Smooth muscle cell (in vitro differentiated cells): Measurements from ENCODE around the gene SH3GL1. TPM values are rescaled to one million over a fixed set of nuclear protein-coding genes. Genes with fewer than 3 reads are reported as not detected.
"Not testable (repeated sequence)": the region's sequence is repeated elsewhere in the genome, so short reads cannot be mapped to it uniquely, and the experiment has no call there.

Source experiments
- DNase-seq: peaks from one replicate; lab custom pipeline; 2025; ENCODE audit not compliant: unreplicated experiment; lab: John Stamatoyannopoulos, UW
- H2AFZ ChIP-seq: fragments of 200-600 bp; sonication (generic); 2 replicates; pipeline ENCODE4 v1.6.0; 2016; ENCODE audit warnings: antibody characterized with exemption, low read depth, mild to moderate bottlenecking
- H3F3A ChIP-seq: fragments of 200-600 bp; sonication (generic); 2 replicates; pipeline ENCODE4 v1.6.0; 2017; ENCODE audit warnings: antibody characterized with exemption, low read depth
- H3K27ac ChIP-seq: fragments of 200-600 bp; sonication (generic); 2 replicates; pipeline ENCODE4 v1.5.1; 2016; ENCODE audit warnings: low read depth, mild to moderate bottlenecking
- H3K27me3 ChIP-seq: fragments of 200-600 bp; sonication (generic); 2 replicates; pipeline ENCODE4 v1.6.1; 2016; ENCODE audit warnings: low read depth, mild to moderate bottlenecking
- H3K36me3 ChIP-seq: fragments of 200-600 bp; sonication (generic); 2 replicates; pipeline ENCODE4 v1.5.1; 2016; ENCODE audit warnings: low read depth
- H3K4me1 ChIP-seq: fragments of 200-600 bp; sonication (generic); 2 replicates; pipeline ENCODE4 v1.5.1; 2016; ENCODE audit warnings: low read depth
- H3K4me2 ChIP-seq: fragments of 200-600 bp; sonication (generic); 2 replicates; pipeline ENCODE4 v1.6.0; 2016; ENCODE audit warnings: mild to moderate bottlenecking
- H3K4me3 ChIP-seq: fragments of 200-600 bp; sonication (generic); 2 replicates; pipeline ENCODE4 v1.5.1; 2016; ENCODE audit warnings: mild to moderate bottlenecking
- H3K79me2 ChIP-seq: fragments of 200-600 bp; sonication (generic); 2 replicates; pipeline ENCODE4 v1.6.0; 2016; ENCODE audit warnings: low read depth, mild to moderate bottlenecking
- H3K9ac ChIP-seq: fragments of 200-600 bp; sonication (generic); 2 replicates; pipeline ENCODE4 v1.6.0; 2016; ENCODE audit warnings: low read depth
- H3K9me3 ChIP-seq: fragments of 200-600 bp; sonication (generic); replicated peaks from 2 replicates; pipeline ENCODE4 v1.5.1; 2016; ENCODE audit warnings: low read depth
- H4K20me1 ChIP-seq: fragments of 200-600 bp; sonication (generic); 2 replicates; pipeline ENCODE4 v1.6.0; 2016; ENCODE audit warnings: low read depth
- WGBS: methylation state at CpG from one replicate; pipeline ENCODE4 v1.1.7; 2016; ENCODE audit warnings: low lambda C conversion rate; 5-methylcytosine and 5-hydroxymethylcytosine counted together
- polyA plus RNA-seq: library from polyadenylated mRNA; unstranded; fragments of >200 nt; fragmentation: Nextera tagmentation; extraction: Ambion mirVana; gene quantifications from 2 replicates; pipeline ENCODE4 v1.2.1, GENCODE V29; 2016
- total RNA-seq: library from RNA; depleted of rRNA; stranded (reverse); fragments of >200 nt; gene quantifications from 2 replicates; pipeline ENCODE4 v1.2.3, GENCODE V29; 2014
- TF ChIP-seq, protein P1 (sequence below): fragments of 200-600 bp; sonication (generic); IDR thresholded peaks from 2 replicates; pipeline ENCODE4 v1.5.1; 2017; ENCODE audit warnings: borderline replicate concordance, mild to moderate bottlenecking, antibody characterized with exemption; ENCODE audit not compliant: insufficient read depth, poor library complexity, severe bottlenecking

SH3GL1 gene
- total and polyA plus RNA-seq, 2 experiments from 2014 or later, result 52.9 to 120 TPM

DNA sequence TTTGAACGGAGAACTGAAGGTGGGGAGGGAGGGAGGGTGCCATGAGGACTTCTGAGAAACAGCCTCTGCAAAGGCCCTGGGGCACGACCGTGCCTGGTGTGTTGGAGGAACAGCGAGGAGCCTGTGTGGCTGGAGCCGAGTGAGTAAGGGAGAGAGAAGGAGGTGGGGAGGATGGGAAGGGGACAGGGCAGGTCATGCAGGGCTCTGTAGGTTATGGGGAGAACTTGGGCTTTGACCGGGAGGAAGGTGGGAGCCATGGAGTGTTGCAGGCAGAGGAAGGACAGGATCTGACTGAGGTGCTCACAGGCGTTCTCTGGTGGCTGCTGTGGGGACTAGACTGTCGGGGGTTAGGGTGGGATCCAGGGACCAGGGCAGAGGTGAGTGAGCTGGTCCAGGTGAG is 50.2 kb downstream of the SH3GL1 start:
- no peak overlapping the region for H3K4me2 ChIP-seq
- no peak for DNase-seq
- H3K36me3 ChIP-seq, result no peaks in the 10 kb centered on the region
- no peak overlapping the region for H2AFZ ChIP-seq
- H3K9me3 ChIP-seq, result no peaks in the 10 kb centered on the region
- H3F3A ChIP-seq, result peaks cover 7% of the 10 kb centered on the region
- WGBS, result 94% methylated on average over 8 of the region's 8 CpGs
- no peak overlapping the region for H3K9ac ChIP-seq
- H3K79me2 ChIP-seq, result no peaks in the 10 kb centered on the region
- H3K27ac ChIP-seq, result no peak overlapping the region
- H3K4me1 ChIP-seq, result no peaks in the 10 kb centered on the region
- TF ChIP-seq, protein P1, sequence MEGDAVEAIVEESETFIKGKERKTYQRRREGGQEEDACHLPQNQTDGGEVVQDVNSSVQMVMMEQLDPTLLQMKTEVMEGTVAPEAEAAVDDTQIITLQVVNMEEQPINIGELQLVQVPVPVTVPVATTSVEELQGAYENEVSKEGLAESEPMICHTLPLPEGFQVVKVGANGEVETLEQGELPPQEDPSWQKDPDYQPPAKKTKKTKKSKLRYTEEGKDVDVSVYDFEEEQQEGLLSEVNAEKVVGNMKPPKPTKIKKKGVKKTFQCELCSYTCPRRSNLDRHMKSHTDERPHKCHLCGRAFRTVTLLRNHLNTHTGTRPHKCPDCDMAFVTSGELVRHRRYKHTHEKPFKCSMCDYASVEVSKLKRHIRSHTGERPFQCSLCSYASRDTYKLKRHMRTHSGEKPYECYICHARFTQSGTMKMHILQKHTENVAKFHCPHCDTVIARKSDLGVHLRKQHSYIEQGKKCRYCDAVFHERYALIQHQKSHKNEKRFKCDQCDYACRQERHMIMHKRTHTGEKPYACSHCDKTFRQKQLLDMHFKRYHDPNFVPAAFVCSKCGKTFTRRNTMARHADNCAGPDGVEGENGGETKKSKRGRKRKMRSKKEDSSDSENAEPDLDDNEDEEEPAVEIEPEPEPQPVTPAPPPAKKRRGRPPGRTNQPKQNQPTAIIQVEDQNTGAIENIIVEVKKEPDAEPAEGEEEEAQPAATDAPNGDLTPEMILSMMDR, result no peak
- H3K27me3 ChIP-seq, result no peaks in the 10 kb centered on the region
- peaks cover 3% of the 10 kb centered on the region for H4K20me1 ChIP-seq
- no peak overlapping the region for H3K4me3 ChIP-seq

GRCh38 chr19:4349225-4349624 is 51.1 kb downstream of the SH3GL1 start:
- not testable (repeated sequence) for H3K9me3 ChIP-seq, DNase-seq, H3K79me2 ChIP-seq, H3K4me2 ChIP-seq, H3K27me3 ChIP-seq, H2AFZ ChIP-seq, H3K4me3 ChIP-seq, H3K36me3 ChIP-seq, H3K4me1 ChIP-seq, H3K9ac ChIP-seq, H4K20me1 ChIP-seq, H3K27ac ChIP-seq, H3F3A ChIP-seq
- 98% methylated on average over 16 of the region's 16 CpGs for WGBS

GRCh38 chr19:4347521-4347920 is 52.8 kb downstream of the SH3GL1 start:
- H3K9me3 ChIP-seq, result no peaks in the 10 kb centered on the region
- DNase-seq, result no peak
- peaks cover 7% of the 10 kb centered on the region for H3F3A ChIP-seq
- WGBS, result 32% methylated on average over 6 of the region's 6 CpGs
- H3K4me3 ChIP-seq, result no peak overlapping the region
- no peaks in the 10 kb centered on the region for H4K20me1 ChIP-seq
- no peaks in the 10 kb centered on the region for H3K36me3 ChIP-seq
- H3K79me2 ChIP-seq, result no peaks in the 10 kb centered on the region
- no peak overlapping the region for H3K4me2 ChIP-seq
- H2AFZ ChIP-seq, result no peak overlapping the region
- no peaks in the 10 kb centered on the region for H3K27me3 ChIP-seq
- no peak overlapping the region for H3K27ac ChIP-seq
- H3K4me1 ChIP-seq, result peaks cover 6% of the 10 kb centered on the region
- no peak overlapping the region for H3K9ac ChIP-seq
- TF ChIP-seq, protein P1, result no peak

- peaks cover 7% of the 10 kb centered on the region for H3F3A ChIP-seq
- H3K4me3 ChIP-seq, result no peak overlapping the region
- H3K27me3 ChIP-seq, result no peaks in the 10 kb centered on the region
- H3K9me3 ChIP-seq, result no peaks in the 10 kb centered on the region
- H3K9ac ChIP-seq, result no peak overlapping the region
- H3K79me2 ChIP-seq, result no peaks in the 10 kb centered on the region
- DNase-seq, result no peak
- peaks cover 11% of the 10 kb centered on the region for H3K4me1 ChIP-seq
- H3K27ac ChIP-seq, result no peak overlapping the region
- no peak overlapping the region for H3K4me2 ChIP-seq
- WGBS, result 77% methylated on average over 6 of the region's 6 CpGs
- TF ChIP-seq, protein P1, result no peak
- no peaks in the 10 kb centered on the region for H4K20me1 ChIP-seq
- no peak overlapping the region for H2AFZ ChIP-seq
- H3K36me3 ChIP-seq, result no peaks in the 10 kb centered on the region
These were observed 54.3 kb downstream of the SH3GL1 start for GRCh38 chr19:4346020-4346383.
